ENCODE data around the gene HEATR5B.
"Not testable (repeated sequence)": the region's sequence is repeated elsewhere in the genome, so short reads cannot be mapped to it uniquely, and the experiment has no call there.

Gene HEATR5B

GRCh38 chr2:36976065-36976464, 108.1 kb downstream of the HEATR5B start:
- no peak for DNase-seq

DNA sequence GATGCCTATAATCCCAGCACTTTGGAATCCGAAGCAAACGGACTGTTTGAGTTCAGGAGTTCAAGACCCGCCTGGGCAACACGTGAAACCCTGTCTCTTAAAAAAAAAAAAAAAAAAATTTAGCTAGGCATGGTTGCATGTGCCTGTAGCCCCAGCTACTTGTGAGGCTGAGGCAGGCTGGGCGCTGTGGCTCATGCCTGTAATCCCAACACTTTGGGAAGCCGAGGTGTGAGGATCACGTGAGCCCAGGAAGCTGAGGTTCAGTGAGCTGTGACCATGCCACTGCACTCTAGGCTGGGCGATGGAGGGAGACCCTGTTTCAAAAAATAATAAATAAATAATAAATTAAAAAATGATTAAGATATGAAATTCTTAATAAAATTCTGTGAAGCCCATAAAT, 108.9 kb downstream of the HEATR5B start:
- no peak for DNase-seq

GRCh38 chr2:36973320-36973719, 110.9 kb downstream of the HEATR5B start:
- no peak for DNase-seq

DNA sequence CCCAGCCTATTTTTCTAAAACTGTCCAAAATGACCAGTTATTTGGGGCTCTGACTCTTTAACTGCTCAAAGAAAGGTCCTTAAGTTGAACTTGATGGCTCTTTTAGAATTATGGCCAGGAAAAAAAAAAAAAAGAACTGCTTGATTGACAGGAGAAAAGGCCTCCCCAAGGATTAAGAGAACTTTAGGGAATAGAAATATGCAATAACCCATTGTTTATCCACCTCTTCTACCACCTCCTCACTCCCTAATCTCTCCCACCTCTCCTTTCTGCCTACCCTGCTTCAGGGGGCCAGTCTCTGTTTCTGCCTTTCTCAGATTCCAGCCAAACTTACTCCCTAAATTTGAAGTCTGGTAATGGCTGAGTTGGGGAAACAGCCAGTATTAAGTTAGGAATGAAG, 112.2 kb downstream of the HEATR5B start:
- no peak for DNase-seq

DNA sequence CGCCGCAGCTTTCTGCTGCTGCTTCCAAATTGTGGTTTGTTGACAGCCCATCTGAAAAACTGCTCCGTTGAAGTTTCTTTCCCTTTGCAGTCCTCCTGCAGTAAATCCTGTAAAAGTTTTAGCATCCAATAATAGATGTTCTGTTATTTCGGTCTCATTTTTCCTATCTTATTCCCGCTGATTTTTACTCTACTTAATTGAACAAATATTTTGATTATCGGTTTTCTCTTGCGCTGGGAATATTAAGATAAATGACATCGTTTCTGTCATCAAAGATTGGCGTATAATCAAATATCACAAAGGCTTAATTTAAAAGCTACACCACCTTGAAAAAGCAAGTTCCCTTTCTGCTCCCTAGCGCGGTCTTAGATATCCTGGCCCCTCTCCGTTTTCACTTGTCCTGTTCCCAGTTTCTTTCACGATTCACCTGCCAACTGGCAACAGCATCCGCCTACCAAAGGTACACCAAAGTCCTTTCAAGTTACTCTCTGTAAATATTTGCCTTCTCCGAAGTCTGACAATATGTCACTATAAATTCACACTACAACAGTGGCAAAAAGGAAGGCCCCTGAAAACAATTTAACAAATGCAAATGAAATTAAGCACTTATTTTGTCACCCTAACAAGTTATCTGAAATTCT, 116.8 kb downstream of the HEATR5B start:
- no peak for DNase-seq

DNA sequence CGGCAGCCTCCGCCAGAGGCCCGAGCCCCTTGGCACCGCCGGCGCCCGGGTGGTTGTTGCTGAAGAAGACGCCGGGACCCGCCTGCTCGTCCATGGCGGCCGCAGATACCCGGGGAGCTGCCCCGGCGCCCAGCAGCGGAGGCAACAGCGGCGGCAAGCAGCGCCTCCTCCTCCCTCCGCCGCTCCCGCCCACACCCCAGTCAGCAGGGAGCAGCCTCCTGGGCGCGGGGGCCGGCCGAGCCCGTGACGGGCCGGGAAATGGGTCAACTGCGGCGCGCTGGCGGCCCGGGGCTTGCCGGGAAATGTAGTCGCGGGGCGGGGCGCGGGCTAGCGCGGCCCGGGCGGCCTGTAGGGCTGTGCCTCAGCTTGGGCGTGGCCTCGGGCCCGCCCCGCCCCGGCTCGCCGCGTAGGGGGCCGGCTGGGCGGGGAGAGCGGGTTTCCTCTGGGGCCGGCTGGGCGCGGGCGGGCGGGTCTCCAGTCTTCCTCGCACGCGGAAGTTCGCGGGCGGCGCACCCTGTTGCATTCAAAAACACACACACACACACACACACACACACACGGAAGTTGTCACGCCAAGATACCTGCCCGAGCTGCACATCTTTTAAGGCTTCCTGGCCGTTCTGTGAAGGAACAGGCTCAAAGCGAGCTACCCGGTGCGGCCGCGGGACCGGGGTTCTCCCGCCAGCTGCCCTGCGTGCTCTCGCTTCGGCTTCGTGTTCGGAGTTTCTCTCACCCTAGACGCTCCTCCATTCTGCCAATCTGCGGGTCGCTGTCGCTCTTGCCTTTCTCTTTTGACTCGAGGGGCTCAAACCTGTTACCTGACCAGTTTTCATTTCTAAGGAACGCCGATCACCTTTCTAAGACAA, 117.6 kb downstream of the HEATR5B start, which contains the start of gene STRN:
Gene STRN (minus strand): TSS at position 167 of the 866 bp plus-strand sequence. CDS start 73 bp downstream, at position 94.
- DNase-seq = peak; percentile 98

DNA sequence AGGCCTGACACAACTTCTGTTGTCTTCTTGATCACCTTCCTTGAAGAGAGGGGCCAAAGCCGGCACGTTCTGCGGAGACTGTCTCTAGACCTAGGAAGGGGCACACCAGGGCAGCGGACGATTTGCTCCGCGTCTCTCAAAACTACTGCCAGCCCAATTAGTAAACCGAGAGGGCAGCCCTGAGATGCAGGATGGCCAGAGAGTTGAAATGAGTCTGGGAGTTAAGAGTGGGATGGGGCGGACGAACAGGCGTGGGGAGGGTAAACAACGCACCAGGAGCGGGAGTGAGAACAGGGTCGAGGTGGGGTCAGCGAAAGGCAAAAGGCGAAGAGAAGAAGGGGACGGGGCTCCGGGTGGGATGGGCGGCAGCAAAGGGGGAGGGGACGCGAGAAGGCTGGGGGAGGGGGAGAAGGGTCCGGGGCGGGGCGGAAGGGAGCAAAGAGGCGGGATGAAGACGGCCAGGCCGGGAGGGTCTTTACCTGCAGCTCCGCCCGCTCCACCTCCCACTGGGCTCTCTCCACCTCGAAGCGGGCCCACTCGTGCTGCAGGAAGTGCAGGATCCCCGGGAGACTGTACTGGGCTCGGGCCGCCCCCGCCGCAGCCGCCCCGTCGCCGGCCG, 118.3 kb downstream of the HEATR5B start:
- no peak for DNase-seq

- DNase-seq = no peak
Measured at GRCh38 chr2:36965206-36965605, 119.0 kb downstream of the HEATR5B start.

DNA sequence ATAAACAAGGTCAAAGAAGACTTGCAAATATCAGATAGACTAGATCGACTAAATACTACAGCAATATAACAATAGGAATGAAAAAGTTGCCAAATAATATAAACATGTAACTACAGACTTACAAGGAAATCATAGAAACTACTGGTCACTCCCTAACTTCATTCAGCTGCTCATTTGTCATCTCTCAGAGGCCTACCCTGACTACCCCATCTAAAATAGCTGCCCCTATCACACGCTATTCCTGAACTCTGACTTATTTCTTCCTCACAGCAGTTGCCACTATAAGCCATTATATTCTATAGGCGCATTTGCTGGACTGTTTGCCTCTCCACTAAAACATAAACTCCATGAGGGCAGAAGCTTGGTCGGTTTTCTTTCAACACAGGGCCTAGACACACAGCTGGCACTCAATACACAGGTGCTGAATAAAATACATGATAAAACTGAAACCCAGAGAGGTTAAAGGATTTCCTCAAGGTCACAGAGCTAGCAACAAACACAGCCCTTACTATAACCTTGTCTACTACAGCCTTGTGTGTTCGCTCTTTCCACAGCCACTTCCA, 119.6 kb downstream of the HEATR5B start:
- DNase-seq = no peak

DNA sequence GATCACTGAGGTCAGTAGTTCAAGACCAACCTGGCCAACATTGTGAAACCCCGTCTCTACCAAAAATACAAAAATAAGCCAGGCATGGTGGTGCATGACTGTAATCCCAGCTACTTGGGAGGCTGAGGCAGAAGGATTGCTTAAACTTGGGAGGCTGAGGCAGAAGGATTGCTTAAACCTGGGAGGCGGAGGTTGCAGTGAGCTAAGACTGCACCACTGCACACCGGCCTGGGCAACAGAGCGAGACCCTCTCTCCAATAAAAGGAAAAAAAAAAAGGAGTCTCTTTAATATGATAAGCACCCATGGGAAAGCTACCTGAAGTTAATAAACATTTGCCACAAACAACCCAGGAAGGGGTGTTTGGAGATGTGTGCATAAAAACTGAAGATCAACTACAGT, 120.4 kb downstream of the HEATR5B start:
- no peak for DNase-seq

GRCh38 chr2:36963106-36963505, 121.1 kb downstream of the HEATR5B start:
- DNase-seq = no peak

GRCh38 chr2:36960773-36961172, 123.4 kb downstream of the HEATR5B start:
- no peak for DNase-seq

- DNase-seq = no peak
Measured at GRCh38 chr2:36960005-36960675, 124.0 kb downstream of the HEATR5B start.

GRCh38 chr2:36954977-36955607, 129.1 kb downstream of the HEATR5B start:
- no peak for DNase-seq

DNA sequence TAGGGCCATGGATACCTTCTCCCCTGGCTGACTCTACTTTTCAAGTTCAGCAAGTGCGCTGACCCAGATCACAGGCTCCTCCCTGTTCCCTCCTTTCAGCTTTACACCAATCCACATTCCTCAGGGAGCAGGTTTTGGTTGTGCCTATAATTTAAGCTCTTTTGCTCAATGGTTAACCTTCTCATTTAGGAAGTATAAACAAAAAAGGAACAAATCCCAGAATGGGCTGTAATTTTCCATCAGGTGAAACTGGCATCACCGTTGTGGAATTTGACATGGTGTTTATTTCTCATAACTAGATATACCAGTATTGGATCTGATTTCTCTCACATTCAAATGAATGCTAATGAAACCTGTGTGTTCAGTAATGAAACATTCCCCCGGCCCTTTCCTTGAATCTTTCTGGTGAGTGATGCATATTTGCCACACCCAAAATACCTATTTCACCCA, 131.4 kb downstream of the HEATR5B start:
- DNase-seq = no peak

DNA sequence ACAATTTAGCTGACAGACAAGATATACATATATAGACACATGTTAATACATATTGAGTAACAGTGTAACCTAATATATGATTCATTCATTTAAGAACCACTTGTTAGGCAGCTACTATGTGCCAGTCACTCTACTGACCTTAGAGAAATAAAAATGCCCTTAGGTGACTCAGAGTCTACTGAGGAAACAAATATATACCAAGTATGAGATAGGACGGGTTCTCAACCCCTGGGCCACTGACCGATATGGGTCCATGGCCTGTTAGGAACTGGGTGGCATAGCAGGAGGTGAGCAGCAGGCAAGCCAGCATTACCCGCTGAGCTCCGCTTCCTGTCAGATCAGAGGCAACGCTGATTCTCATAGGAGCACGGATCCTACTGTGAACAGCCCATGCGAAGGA, 132.6 kb downstream of the HEATR5B start:
- DNase-seq = no peak

- no peak for DNase-seq
Measured at GRCh38 chr2:36951027-36951518, 133.1 kb downstream of the HEATR5B start.

- DNase-seq = no peak
Measured at GRCh38 chr2:36949845-36950244, 134.3 kb downstream of the HEATR5B start.

DNA sequence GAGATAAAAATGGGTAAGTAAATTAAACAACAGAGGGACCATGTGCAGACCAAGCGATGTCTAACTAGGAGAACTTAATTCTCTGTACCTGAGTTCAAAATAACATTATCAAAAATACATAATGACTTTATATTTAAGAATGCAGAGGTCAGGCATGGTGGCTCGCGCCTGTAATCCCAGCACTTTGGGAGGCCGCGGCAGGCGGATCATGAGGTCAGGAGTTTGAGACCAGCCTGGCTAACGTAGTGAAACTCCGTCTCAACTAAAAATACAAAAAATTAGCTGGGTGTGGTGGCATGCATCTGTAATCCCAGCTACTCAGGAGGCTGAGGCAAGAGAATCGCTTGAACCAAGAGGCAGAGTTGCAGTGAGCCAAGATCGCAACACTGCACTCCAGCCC, 138.9 kb downstream of the HEATR5B start:
- DNase-seq = not testable (repeated sequence)

GRCh38 chr2:36941867-36942266, 142.3 kb downstream of the HEATR5B start:
- no peak for DNase-seq

DNA sequence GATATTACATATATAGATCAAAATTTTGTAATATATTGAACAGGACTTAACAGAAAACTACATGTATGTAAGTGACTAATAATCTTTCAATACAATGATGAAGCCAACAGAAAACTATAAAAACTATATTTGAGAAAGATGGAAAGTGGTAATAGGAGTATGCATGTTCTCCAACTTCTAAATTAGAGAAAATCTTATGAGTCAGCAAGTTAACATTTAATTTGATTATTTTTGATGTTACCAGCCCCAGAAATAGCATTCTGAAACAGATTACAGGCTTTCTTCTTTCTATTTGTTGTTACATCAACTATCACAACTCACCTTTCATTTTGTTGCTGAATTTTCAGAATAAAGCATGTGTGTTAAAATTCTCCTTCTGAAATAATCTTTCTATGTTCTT, 147.6 kb downstream of the HEATR5B start:
- not testable (repeated sequence) for DNase-seq

GRCh38 chr2:36931688-36932087, 152.5 kb downstream of the HEATR5B start:
- not testable (repeated sequence) for DNase-seq
